Neural progenitor cell (in vitro differentiated cells): ENCODE data around the gene SPSB3.

Experiments
- CTCF ChIP-seq: fragments of 200-600 bp; sonication (generic); IDR thresholded peaks from 2 replicates; pipeline ENCODE4 v1.5.1; 2017; ENCODE audit warnings: antibody characterized with exemption, mild to moderate bottlenecking
- EZH2 ChIP-seq: fragments of 200-600 bp; sonication (generic); IDR thresholded peaks from 2 replicates; pipeline ENCODE4 v1.6.1; 2017; ENCODE audit warnings: antibody characterized with exemption, mild to moderate bottlenecking, moderate library complexity

- TF ChIP-seq EZH2 (no peak), CTCF (no peak)
Measured at GRCh38 chr16:1740234-1740633, 42.1 kb downstream of the SPSB3 start.
